Activated CD4-positive, alpha-beta T cell treated with anti-CD3 and anti-CD28 coated beads for 36 hours (primary cell): ENCODE results near the gene MARF1. TPM values are rescaled to one million over a fixed set of nuclear protein-coding genes. Genes with fewer than 3 reads are reported as not detected.
A peak's percentile ranks its signal among the peaks of the same experiment; 100 is the strongest.
"Not testable (repeated sequence)": the region's sequence is repeated elsewhere in the genome, so short reads cannot be mapped to it uniquely, and the experiment has no call there.

ENCODE experiments used
- ATAC-seq: fragments of 200-7000 bp; cut with Tn5 transposase; one replicate; pipeline ENCODE4 v1.10.0; 2021; ENCODE audit warnings: mild to moderate bottlenecking, moderate library complexity
- CTCF ChIA-PET: fragments of 350-600 bp; sonication (Branson Sonifier 250); formaldehyde crosslinking; loops from one replicate; lab custom pipeline; 2021; ENCODE audit warnings: antibody characterized with exemption; lab: Charles Lee
- POLR2A ChIA-PET: fragments of 350-600 bp; sonication (Branson Sonifier 250); formaldehyde crosslinking; loops from one replicate; lab custom pipeline; 2021; ENCODE audit warnings: antibody characterized with exemption, inconsistent platforms; lab: Charles Lee
- DNase-seq: peaks from one replicate; pipeline ENCODE4 v3.0.0-alpha.2; 2020
- H3K27ac Mint-ChIP-seq: one replicate; pipeline ENCODE4 v1.8.0; 2021; ENCODE audit warnings: mixed read lengths
- H3K27me3 Mint-ChIP-seq: one replicate; pipeline ENCODE4 v1.8.0; 2021; ENCODE audit warnings: mixed read lengths
- H3K36me3 Mint-ChIP-seq: one replicate; pipeline ENCODE4 v1.8.0; 2021; ENCODE audit warnings: low read depth, mixed read lengths
- H3K4me1 Mint-ChIP-seq: one replicate; pipeline ENCODE4 v1.8.0; 2021; ENCODE audit warnings: mixed read lengths
- H3K4me3 Mint-ChIP-seq: one replicate; pipeline ENCODE4 v1.8.0; 2021; ENCODE audit warnings: mild to moderate bottlenecking, moderate library complexity, mixed read lengths
- H3K9me3 Mint-ChIP-seq: one replicate; pipeline ENCODE4 v1.8.0; 2021; ENCODE audit warnings: low read depth, mixed read lengths
- intact Hi-C, 2 experiments: fragments of 100-400 bp; cut with DNase I in 1 of 2; cut with micrococcal nuclease in 1 of 2; formaldehyde crosslinking; loops; one replicate each; pipeline versions ENCODE4 v1.14.2 to v1.15.1; 2022 to 2024; cut with DNase I, micrococcal nuclease
- total RNA-seq, 2 experiments: library from RNA; stranded (reverse); gene quantifications; one replicate each; pipeline ENCODE4 v1.2.3, GENCODE V29; 2021

MARF1 gene
- total RNA-seq, 2 experiments from 2014 or later = 50.2 to 72.5 TPM

GRCh38 chr16:15652293-15653001 lies 9.5 kb upstream of the MARF1 start:
- H3K27me3 Mint-ChIP-seq = no peaks in the 10 kb centered on the region
- no peaks in the 10 kb centered on the region for H3K9me3 Mint-ChIP-seq
- peaks cover 22% of the 10 kb centered on the region for H3K36me3 Mint-ChIP-seq
- intact Hi-C loops = no loop called here
- DNase-seq (no peak), ATAC-seq (no peak)
- ChIA-PET CTCF (interaction anchor here (1.0 kb wide), 1 partner anchor 9 kb away, joined by 5 read pairs; no protein-coding TSS in a partner anchor), POLR2A (interaction anchor here (0.6 kb wide), 1 partner anchor 43 kb away, joined by 5 read pairs; no protein-coding TSS in a partner anchor)
- H3K27ac Mint-ChIP-seq = peak overlapping the region; percentile 7
- H3K4me1 Mint-ChIP-seq = peaks cover 31% of the 10 kb centered on the region
- peak overlapping the region; percentile 100 for H3K4me3 Mint-ChIP-seq

GRCh38 chr16:15650698-15651171 lies 7.8 kb upstream of the MARF1 start:
- H3K27me3 Mint-ChIP-seq = no peaks in the 10 kb centered on the region
- CTCF ChIA-PET = interaction anchor here (1.1 to 1.2 kb wide), 2 partner anchors 15 to 30 kb away, joined by 3 to 4 read pairs; no protein-coding TSS in a partner anchor
- DNase-seq = peak; percentile 73
- H3K4me1 Mint-ChIP-seq = peaks cover 28% of the 10 kb centered on the region
- intact Hi-C loops = loop anchor here in 1 of 2 experiments (1.0 to 2.0 kb wide), 4 partner anchors 22 to 238 kb away; partner anchors contain the start of gene CEP20
- H3K36me3 Mint-ChIP-seq = peaks cover 17% of the 10 kb centered on the region
- ATAC-seq = peak; percentile 66
- peak overlapping the region; percentile 100 for H3K4me3 Mint-ChIP-seq
- POLR2A ChIA-PET = no interaction called here
- no peaks in the 10 kb centered on the region for H3K9me3 Mint-ChIP-seq
- peak overlapping the region; percentile 99 for H3K27ac Mint-ChIP-seq

- ChIA-PET POLR2A (no interaction called here), CTCF (interaction anchor here (1.0 kb wide), 1 partner anchor 12 kb away, joined by 4 read pairs; no protein-coding TSS in a partner anchor)
- Mint-ChIP-seq H3K9me3 (no peaks in the 10 kb centered on the region), H3K27me3 (no peaks in the 10 kb centered on the region), H3K27ac (peak within 1 kb of the TSS; percentile 99), H3K36me3 (peaks cover 17% of the 10 kb centered on the region), H3K4me1 (peaks cover 29% of the 10 kb centered on the region), H3K4me3 (peak within 1 kb of the TSS; percentile 100)
- DNase-seq (peak; percentile 94), ATAC-seq (peak; percentile 92)
- intact Hi-C loops = loop anchor here in 1 of 2 experiments (1.0 to 2.0 kb wide), 4 partner anchors 22 to 238 kb away; partner anchors contain the start of gene CEP20
Observed at GRCh38 chr16:15650019-15650697, 7.2 kb upstream of the MARF1 start, which contains the start of gene NDE1. TSS of gene NDE1 (plus strand) at chr16:15650245. CDS start at chr16:15664779, 14,534 bp downstream.

- peak overlapping the region; percentile 100 for H3K4me3 Mint-ChIP-seq
- no peaks in the 10 kb centered on the region for H3K27me3 Mint-ChIP-seq
- ChIA-PET CTCF (interaction anchor here (1.0 kb wide), 1 partner anchor 11 kb away, joined by 4 read pairs; no protein-coding TSS in a partner anchor), POLR2A (no interaction called here)
- no peaks in the 10 kb centered on the region for H3K9me3 Mint-ChIP-seq
- peaks cover 32% of the 10 kb centered on the region for H3K4me1 Mint-ChIP-seq
- no peak for ATAC-seq
- intact Hi-C loops = loop anchor here (1.0 to 10.0 kb wide), 6 partner anchors 23 to 1015 kb away; partner anchors contain the start of genes BFAR (in 1 of the 2), CEP20 (in 1 of the 2), NTAN1 (in 1 of the 2) and PARN (in 1 of the 2)
- H3K27ac Mint-ChIP-seq = peak overlapping the region; percentile 90
- DNase-seq = no peak
- peaks cover 17% of the 10 kb centered on the region for H3K36me3 Mint-ChIP-seq
Observed at GRCh38 chr16:15649727-15650018, 6.7 kb upstream of the MARF1 start.

GRCh38 chr16:15649311-15649710 lies 6.4 kb upstream of the MARF1 start:
- DNase-seq, H3K27me3 Mint-ChIP-seq, ATAC-seq, POLR2A ChIA-PET, H3K9me3 Mint-ChIP-seq: not testable (repeated sequence)
- H3K27ac Mint-ChIP-seq = peak overlapping the region; percentile 90
- intact Hi-C loops = loop anchor here (10.0 kb wide), 2 partner anchors 595 to 1015 kb away; partner anchors contain the start of genes BFAR (in 1 of the 2), NTAN1 (in 1 of the 2) and PARN (in 1 of the 2)
- H3K4me3 Mint-ChIP-seq = peak overlapping the region; percentile 100
- peaks cover 34% of the 10 kb centered on the region for H3K4me1 Mint-ChIP-seq
- peaks cover 16% of the 10 kb centered on the region for H3K36me3 Mint-ChIP-seq
- CTCF ChIA-PET = interaction anchor here (0.6 to 1.0 kb wide), 2 partner anchors 11 to 172 kb away, joined by 4 read pairs; no protein-coding TSS in a partner anchor

- POLR2A ChIA-PET = no interaction called here
- ATAC-seq (no peak), DNase-seq (no peak)
- H3K36me3 Mint-ChIP-seq = peaks cover 12% of the 10 kb centered on the region
- H3K27ac Mint-ChIP-seq = peak overlapping the region; percentile 70
- intact Hi-C loops = loop anchor here (10.0 kb wide), 2 partner anchors 593 to 1013 kb away; partner anchors contain the start of genes BFAR (in 1 of the 2), NTAN1 (in 1 of the 2) and PARN (in 1 of the 2)
- H3K27me3 Mint-ChIP-seq = no peaks in the 10 kb centered on the region
- peaks cover 38% of the 10 kb centered on the region for H3K4me1 Mint-ChIP-seq
- H3K4me3 Mint-ChIP-seq = no peak overlapping the region
- CTCF ChIA-PET = no interaction called here
- no peaks in the 10 kb centered on the region for H3K9me3 Mint-ChIP-seq
Observed at GRCh38 chr16:15648135-15648730, 5.3 kb upstream of the MARF1 start.

- Mint-ChIP-seq H3K9me3 (no peaks in the 10 kb centered on the region), H3K4me3 (no peak overlapping the region), H3K36me3 (peaks cover 5% of the 10 kb centered on the region), H3K27ac (no peak overlapping the region), H3K4me1 (peaks cover 30% of the 10 kb centered on the region), H3K27me3 (no peaks in the 10 kb centered on the region)
- CTCF ChIA-PET = interaction anchor here (0.5 to 0.7 kb wide), 2 partner anchors 11 to 31 kb away, joined by 3 to 4 read pairs; no protein-coding TSS in a partner anchor
- POLR2A ChIA-PET = interaction anchor here (0.6 kb wide), 1 partner anchor 145 kb away, joined by 4 read pairs; no protein-coding TSS in a partner anchor
- intact Hi-C loops = loop anchor here (10.0 kb wide), 2 partner anchors 593 to 1013 kb away; partner anchors contain the start of genes BFAR (in 1 of the 2), NTAN1 (in 1 of the 2) and PARN (in 1 of the 2)
- no peak for DNase-seq
- ATAC-seq = no peak
Observed at GRCh38 chr16:15647294-15648014, 4.5 kb upstream of the MARF1 start.

- H3K27me3 Mint-ChIP-seq, DNase-seq, H3K27ac Mint-ChIP-seq, POLR2A ChIA-PET, H3K9me3 Mint-ChIP-seq, H3K4me3 Mint-ChIP-seq, H3K36me3 Mint-ChIP-seq, ATAC-seq: not testable (repeated sequence)
- intact Hi-C loops = loop anchor here (10.0 kb wide), 2 partner anchors 592 to 1012 kb away; partner anchors contain the start of genes BFAR (in 1 of the 2), NTAN1 (in 1 of the 2) and PARN (in 1 of the 2)
- CTCF ChIA-PET = interaction anchor here (0.7 kb wide), 1 partner anchor 12 kb away, joined by 4 read pairs; no protein-coding TSS in a partner anchor
- peaks cover 26% of the 10 kb centered on the region for H3K4me1 Mint-ChIP-seq
Observed at GRCh38 chr16:15646557-15647293, 3.8 kb upstream of the MARF1 start.

- H3K27ac Mint-ChIP-seq = peak overlapping the region; percentile 55
- not testable (repeated sequence) for H3K36me3 Mint-ChIP-seq, H3K4me3 Mint-ChIP-seq, H3K9me3 Mint-ChIP-seq, H3K27me3 Mint-ChIP-seq, ATAC-seq
- H3K4me1 Mint-ChIP-seq = peaks cover 40% of the 10 kb centered on the region
- POLR2A ChIA-PET = interaction anchor here (0.6 kb wide), 1 partner anchor 64 kb away, joined by 3 read pairs; no protein-coding TSS in a partner anchor
- CTCF ChIA-PET = interaction anchor here (0.6 to 1.5 kb wide), 5 partner anchors 10 to 59 kb away, joined by 3 to 7 read pairs (median 4); no protein-coding TSS in a partner anchor
- DNase-seq = peak; percentile 76
- intact Hi-C loops = loop anchor here (5.0 to 10.0 kb wide), 3 partner anchors 158 to 1010 kb away; partner anchors contain the start of genes BFAR (in 1 of the 2), NTAN1 (in 1 of the 2) and PARN (in 1 of the 2)
Observed at GRCh38 chr16:15644962-15645465, 2.1 kb upstream of the MARF1 start.
